GM12878 (cell line): Measurements from ENCODE around the gene TTI1. TPM values are rescaled to one million over a fixed set of nuclear protein-coding genes. Genes with fewer than 3 reads are reported as not detected.

Experiments
- ATAC-seq: fragments of 200-7000 bp; cut with Tn5 transposase; 3 replicates; pipeline ENCODE4 v1.9.1; 2020; ENCODE audit warnings: mild to moderate bottlenecking, moderate library complexity
- BruUV-seq: library from RNA; stranded (reverse); fragments of 400-500 nt; replicated peaks from 2 replicates; lab custom pipeline; 2021; lab: Mats Ljungman, UMichigan
- CTCF ChIA-PET: fragments of 300-600 bp; sonication (Branson Sonifier 250); formaldehyde crosslinking; extraction: SDS; loops from one replicate; lab custom pipeline; 2021; ENCODE audit warnings: inconsistent platforms; lab: Yijun Ruan, JAX
- POLR2A ChIA-PET: fragments of 350-600 bp; formaldehyde crosslinking; extraction: SDS; loops from one replicate; lab custom pipeline; 2021; ENCODE audit warnings: inconsistent platforms; lab: Charles Lee
- RAD21 ChIA-PET: fragments of 300-600 bp; sonication (Branson Sonifier 250); formaldehyde crosslinking; loops from one replicate; lab custom pipeline; 2023; ENCODE audit warnings: antibody characterized with exemption; ENCODE audit not compliant: unreplicated experiment; lab: Charles Lee
- SMC1A ChIA-PET: fragments of 300-600 bp; sonication (Branson Sonifier 250); formaldehyde crosslinking; loops from one replicate; lab custom pipeline; 2023; ENCODE audit not compliant: unreplicated experiment, uncharacterized antibody; lab: Charles Lee
- DNase-seq: peaks from one replicate; pipeline ENCODE4 v3.0.0-alpha.2; 2011; ENCODE audit warnings: low read depth, low spot score
- FAIRE-seq: peaks from 3 replicates; lab custom pipeline; 2011; peaks lifted over from hg19 to GRCh38; lab: Jason Lieb, UNC
- H2AFZ ChIP-seq: 2 replicates; pipeline ENCODE4 v1.6.0; 2011; ENCODE audit warnings: low read depth, low read length, control low read depth; ENCODE audit not compliant: control insufficient read depth
- H3K27ac ChIP-seq: 2 replicates; pipeline ENCODE4 v1.5.1; 2011; ENCODE audit warnings: control low read depth; ENCODE audit not compliant: control insufficient read depth, insufficient read depth
- H3K27me3 ChIP-seq, 2 experiments: replicated peaks in 1 of 2; 2 replicates each; pipeline versions ENCODE4 v1.6.0 to v1.6.1; 2011; ENCODE audit warnings: low read length in 1 of 2; ENCODE audit not compliant: control insufficient read depth in 2 of 2, insufficient read depth in 2 of 2
- H3K36me3 ChIP-seq, 2 experiments: 2 replicates each; pipeline ENCODE4 v1.5.1; 2011; ENCODE audit warnings: low read length in 1 of 2; ENCODE audit not compliant: control insufficient read depth in 2 of 2, insufficient read depth in 2 of 2
- H3K4me1 ChIP-seq: 2 replicates; pipeline ENCODE4 v1.6.1; 2011; ENCODE audit warnings: mild to moderate bottlenecking, low read length, moderate library complexity, mixed read lengths; ENCODE audit not compliant: control insufficient read depth, insufficient read depth
- H3K4me2 ChIP-seq: 2 replicates; pipeline ENCODE4 v1.6.0; 2011; ENCODE audit warnings: control low read depth; ENCODE audit not compliant: control insufficient read depth, insufficient read depth
- H3K4me3 ChIP-seq: fragments of 200-600 bp; sonication (generic); 2 replicates; pipeline ENCODE4 v1.5.1; 2016
- H3K79me2 ChIP-seq: 2 replicates; pipeline ENCODE4 v1.6.0; 2011; ENCODE audit warnings: low read length; ENCODE audit not compliant: control insufficient read depth, insufficient read depth
- H3K9ac ChIP-seq: 2 replicates; pipeline ENCODE4 v1.8.0; 2011; ENCODE audit warnings: low read length, control low read depth, mixed read lengths; ENCODE audit not compliant: control insufficient read depth, insufficient read depth
- H3K9me3 ChIP-seq: replicated peaks from 3 replicates; pipeline ENCODE4 v1.5.1; 2011; ENCODE audit warnings: mild to moderate bottlenecking, low read length; ENCODE audit not compliant: control insufficient read depth, insufficient read depth
- H4K20me1 ChIP-seq: 2 replicates; pipeline ENCODE4 v1.6.0; 2011; ENCODE audit not compliant: control insufficient read depth, insufficient read depth
- BHLHE40 ChIP-seq, 2 experiments: fragments of 450-650 bp in 1 of 2; IDR thresholded peaks; 2 replicates each; pipeline ENCODE4 v1.6.1; 2011 to 2017; ENCODE audit warnings: low read depth in 2 of 2, borderline replicate concordance in 1 of 2, improper control_type of control experiment in 1 of 2, low read length in 1 of 2, mild to moderate bottlenecking in 1 of 2
- CHD1 ChIP-seq: IDR thresholded peaks from 2 replicates; pipeline ENCODE4 v1.6.1; 2012; ENCODE audit warnings: low read depth, low read length, improper control_type of control experiment
- ETV6 ChIP-seq, 2 experiments: fragments of 450-650 bp in 1 of 2; IDR thresholded peaks in 1 of 2; conservative IDR thresholded peaks in 1 of 2; 2 replicates each; pipeline ENCODE4 v1.6.1; 2014; ENCODE audit warnings: antibody characterized with exemption in 1 of 2, borderline replicate concordance in 1 of 2, low read depth in 1 of 2, mild to moderate bottlenecking in 1 of 2, moderate library complexity in 1 of 2
- KAT2A ChIP-seq: conservative IDR thresholded peaks from 2 replicates; pipeline ENCODE4 v1.6.1; 2011; ENCODE audit warnings: low read depth, low read length; ENCODE audit not compliant: control insufficient read depth
- NR2C1 ChIP-seq: fragments of 450-650 bp; IDR thresholded peaks from 2 replicates; pipeline ENCODE4 v1.6.1; 2017; ENCODE audit warnings: antibody characterized with exemption, mild to moderate bottlenecking, moderate library complexity
- PRDM15 ChIP-seq: fragments of 450-650 bp; formaldehyde crosslinking; IDR thresholded peaks from 2 replicates; pipeline ENCODE4 v1.4.0; 2020; ENCODE audit warnings: mild to moderate bottlenecking, moderate library complexity
- SIX5 ChIP-seq: IDR thresholded peaks from 2 replicates; pipeline ENCODE4 v1.6.1; 2011; ENCODE audit warnings: mild to moderate bottlenecking, low read depth, low read length, moderate library complexity; ENCODE audit not compliant: severe bottlenecking
- SMARCA5 ChIP-seq: fragments of 450-650 bp; IDR thresholded peaks from 2 replicates; pipeline ENCODE4 v1.6.1; 2017; ENCODE audit warnings: mild to moderate bottlenecking
- STAT1 ChIP-seq: fragments of 450-650 bp; conservative IDR thresholded peaks from 2 replicates; pipeline ENCODE4 v1.6.1; 2014; ENCODE audit warnings: antibody characterized with exemption, mild to moderate bottlenecking
- YY1 ChIP-seq: IDR thresholded peaks from 2 replicates; pipeline ENCODE4 v1.6.1; 2011; ENCODE audit warnings: low read depth, mild to moderate bottlenecking, low read length
- ZBED1 ChIP-seq: IDR thresholded peaks from 2 replicates; pipeline ENCODE4 v1.6.1; 2016; ENCODE audit warnings: borderline replicate concordance
- ZBTB33 ChIP-seq: fragments of 450-650 bp; IDR thresholded peaks from 2 replicates; pipeline ENCODE4 v1.6.1; 2017; ENCODE audit warnings: mild to moderate bottlenecking
- ZZZ3 ChIP-seq: IDR thresholded peaks from 2 replicates; pipeline ENCODE4 v1.6.1; 2011; ENCODE audit warnings: low read depth; ENCODE audit not compliant: control insufficient read depth, insufficient read length
- WGBS: methylation state at CpG from one replicate; pipeline ENCODE4 v1.1.6; 2016; ENCODE audit warnings: low lambda C conversion rate; ENCODE audit not compliant: insufficient replicate concordance, insufficient coverage; ENCODE audit errors: missing lambda C conversion rate; 5-methylcytosine and 5-hydroxymethylcytosine counted together
- in situ Hi-C: fragments of 300-500 bp; cut with MboI; formaldehyde crosslinking; loops from 9 replicates; pipeline ENCODE4 v1.14.3; 2018; ENCODE audit warnings: mixed read lengths
- intact Hi-C: fragments of 100-400 bp; cut with micrococcal nuclease; formaldehyde crosslinking; loops from one replicate; pipeline ENCODE4 v1.14.2; 2022; ENCODE audit not compliant: unreplicated experiment
- polyA plus RNA-seq, 11 experiments: library from polyadenylated mRNA; depleted of rRNA in 4 of 11; unstranded in 6 of 11; stranded (reverse) in 5 of 11; fragments of >200 nt; fragmentation: Nextera tagmentation in 4 of 11; fragmentation: Illumina TruSeq in 1 of 11; extraction: Ambion mirVana in 4 of 11; extraction: Trizol in 1 of 11; gene quantifications; 1 replicate in 1 of 11; 2 replicates in 10 of 11; pipeline versions ENCODE4 v1.2.1 to v1.2.3, GENCODE V29; 2011 to 2016; ENCODE audit warnings: inconsistent platforms in 2 of 11, missing spikeins in 2 of 11, low read depth in 1 of 11
- total RNA-seq, 4 experiments: library from RNA; depleted of rRNA in 3 of 4; stranded (reverse); fragments of >200 nt in 3 of 4; fragmentation: Illumina TruSeq in 1 of 4; extraction: Trizol in 1 of 4; gene quantifications; 2 replicates each; pipeline versions ENCODE4 v1.2.1 to v1.2.3, GENCODE V29; 2013 to 2021

The TTI1 gene
- total and polyA plus RNA-seq, 10 of the 15 experiments (the other 5 are each of a cell fraction or from before 2014, with no cell fraction given) = 5.3 to 44.6 (median 24.9) TPM

GRCh38 chr20:38004416-38004815 lies 28.8 kb downstream of the TTI1 start:
- no peak for ATAC-seq

GRCh38 chr20:38002422-38002821 lies 30.8 kb downstream of the TTI1 start:
- H3K27me3 ChIP-seq = no peaks in the 10 kb centered on the region
- no peak overlapping the region for H3K4me2 ChIP-seq
- ATAC-seq (no peak), DNase-seq (no peak), FAIRE-seq (no peak)
- H3K79me2 ChIP-seq = no peaks in the 10 kb centered on the region
- ChIA-PET SMC1A (interaction anchor here (0.9 kb wide), 1 partner anchor 9 kb away, joined by 4 read pairs; no protein-coding TSS in a partner anchor), RAD21 (no interaction called here), POLR2A (no interaction called here), CTCF (interaction anchor here (0.6 to 1.1 kb wide), 2 partner anchors 386 to 1324 kb away, joined by 3 read pairs; no protein-coding TSS in a partner anchor)
- WGBS = 94% methylated on average over 8 of the region's 8 CpGs
- H3K4me3 ChIP-seq = no peak overlapping the region
- no peak overlapping the region for H2AFZ ChIP-seq
- no TSS peak for BruUV-seq
- in situ Hi-C loops (no loop called here), intact Hi-C loops (no loop called here)
- H4K20me1 ChIP-seq = peaks cover under 1% of the 10 kb centered on the region
- no peak overlapping the region for H3K27ac ChIP-seq
- no peak overlapping the region for H3K9ac ChIP-seq
- H3K9me3 ChIP-seq = no peaks in the 10 kb centered on the region
- H3K4me1 ChIP-seq = no peaks in the 10 kb centered on the region
- peaks cover 12 to 16% of the 10 kb centered on the region in 2 experiments for H3K36me3 ChIP-seq
- TF ChIP-seq BHLHE40 (IDR thresholded peaks at IDR 0.05; ENCODE audit: borderline replicate concordance in 1 of 2, low read depth in 2 of 2, low read length in 1 of 2) (no peak), STAT1 (no peak), SIX5 (no peak), ZBTB33 (no peak), ETV6 (conservative IDR thresholded peaks at IDR 0.05 in 1 of 2, IDR thresholded peaks at IDR 0.05 in 1 of 2; ENCODE audit: borderline replicate concordance in 1 of 2, low read depth in 1 of 2) (no peak), PRDM15 (CRISPR knock-in tag) (no peak), YY1 (no peak), CHD1 (no peak), ZBED1 (no peak), SMARCA5 (no peak), KAT2A (no peak)

More at GRCh38 chr20:38004416-38004815, 28.8 kb downstream of the TTI1 start:
- H3K9me3 ChIP-seq = no peaks in the 10 kb centered on the region
- intact Hi-C loops (no loop called here), in situ Hi-C loops (no loop called here)
- ChIA-PET SMC1A (no interaction called here), CTCF (interaction anchor here (2.4 kb wide), 1 partner anchor 11 kb away, joined by 7 read pairs; no protein-coding TSS in a partner anchor), POLR2A (no interaction called here), RAD21 (no interaction called here)
- H3K27ac ChIP-seq = no peak overlapping the region
- FAIRE-seq (no peak), DNase-seq (no peak)
- 94% methylated on average over 1 of the region's 1 CpG for WGBS
- peaks cover 5% of the 10 kb centered on the region for H4K20me1 ChIP-seq
- no peak overlapping the region for H3K4me3 ChIP-seq
- no peak for TF ChIP-seq NR2C1
- TF ChIP-seq ZZZ3 = no peak
- no peaks in the 10 kb centered on the region; the same call in 1 of the 2 replicates for H3K79me2 ChIP-seq
- TSS peak; percentile 25 for BruUV-seq
- H3K27me3 ChIP-seq = no peaks in the 10 kb centered on the region
- H2AFZ ChIP-seq = no peak overlapping the region
- H3K36me3 ChIP-seq = peaks cover 10 to 18% of the 10 kb centered on the region in 2 experiments
- H3K4me1 ChIP-seq = no peaks in the 10 kb centered on the region
- no peak overlapping the region for H3K9ac ChIP-seq
- no peak overlapping the region for H3K4me2 ChIP-seq
